ENCODE results near the gene AAR2.

The AAR2 gene

GRCh38 chr20:36246401-36246800, 10.1 kb downstream of the AAR2 start:
- TF ChIP-seq CTCF (IDR thresholded peaks at IDR 0.05; ENCODE audit: extremely low read depth, missing control alignments): no peak
- no peak for DNase-seq (ENCODE audit: low spot score)

- no peak for DNase-seq (ENCODE audit: low spot score)
Observed at GRCh38 chr20:36248836-36249235, 12.6 kb downstream of the AAR2 start.

GRCh38 chr20:36249450-36249849, 13.2 kb downstream of the AAR2 start:
- no peak for TF ChIP-seq CTCF (IDR thresholded peaks at IDR 0.05; ENCODE audit: extremely low read depth, missing control alignments)
- DNase-seq (ENCODE audit: low spot score): no peak

More at GRCh38 chr20:36248836-36249235, 12.6 kb downstream of the AAR2 start:
- no peak for TF ChIP-seq CTCF (IDR thresholded peaks at IDR 0.05; ENCODE audit: extremely low read depth, missing control alignments)

- no peak for DNase-seq (ENCODE audit: low spot score)
- no peak for TF ChIP-seq CTCF (IDR thresholded peaks at IDR 0.05; ENCODE audit: extremely low read depth, missing control alignments)
Observed at GRCh38 chr20:36251426-36251825, 15.1 kb downstream of the AAR2 start.

- DNase-seq (ENCODE audit: low spot score): no peak
- TF ChIP-seq CTCF (IDR thresholded peaks at IDR 0.05; ENCODE audit: extremely low read depth, missing control alignments): no peak
Observed at GRCh38 chr20:36252511-36252910, 16.2 kb downstream of the AAR2 start.

GRCh38 chr20:36253036-36253435, 16.8 kb downstream of the AAR2 start:
- no peak for DNase-seq (ENCODE audit: low spot score)
- TF ChIP-seq CTCF (IDR thresholded peaks at IDR 0.05; ENCODE audit: extremely low read depth, missing control alignments): no peak

- DNase-seq (ENCODE audit: low spot score): no peak
- TF ChIP-seq CTCF (IDR thresholded peaks at IDR 0.05; ENCODE audit: extremely low read depth, missing control alignments): no peak
Observed at GRCh38 chr20:36254076-36254475, 17.8 kb downstream of the AAR2 start.
